ENCODE results near the gene FUBP3. TPM values are rescaled to one million over a fixed set of nuclear protein-coding genes. Genes with fewer than 3 reads are reported as not detected.

FUBP3 gene
- total RNA-seq, 1 experiment from 2014 or later = 73.7 TPM

GRCh38 chr9:130624154-130624553 is 44.8 kb downstream of the FUBP3 start:
- ChIA-PET POLR2A (no interaction called here), CTCF (no interaction called here), RAD21 (ENCODE audit: low non-redundant PET in 1 of 2, low total read pairs in 2 of 2, uncharacterized antibody in 2 of 2, unreplicated experiment in 2 of 2) (no interaction called here)
- TF ChIP-seq RAD21 (IDR thresholded peaks at IDR 0.05; ENCODE audit: low read depth) = 0 out of 2 replicates have a peak, but pooled peaks have one; percentile 6
- no peak for TF ChIP-seq SIN3A (IDR thresholded peaks at IDR 0.05; ENCODE audit: low read depth)
- no peak for TF ChIP-seq MAX (IDR thresholded peaks at IDR 0.05)
- no peak for TF ChIP-seq SRF (IDR thresholded peaks at IDR 0.05; ENCODE audit: low read depth)
- no peak for TF ChIP-seq POLR2A (IDR thresholded peaks at IDR 0.05; ENCODE audit: borderline replicate concordance, extremely low read depth, insufficient read depth, insufficient read length)
- H2AFZ ChIP-seq (ENCODE audit: low read depth, low read length, poor library complexity, severe bottlenecking) = no peak overlapping the region
- H3K36me3 ChIP-seq (ENCODE audit: control insufficient read depth in 1 of 2, insufficient read depth in 2 of 2, low read length in 2 of 2) = peaks cover 56 to 61% of the 10 kb centered on the region in 2 experiments
- ATAC-seq = peak; percentile 55; the same call in 1 of the 2 replicates
- H4K20me1 ChIP-seq (ENCODE audit: insufficient read depth) = no peaks in the 10 kb centered on the region
- no peak overlapping the region for H3K27ac ChIP-seq (ENCODE audit: low read depth, low read length)
- peaks cover 7% of the 10 kb centered on the region; the same call in 1 of the 2 replicates for H3K79me2 ChIP-seq (ENCODE audit: insufficient read depth, low read length)
- H3K4me1 ChIP-seq (ENCODE audit: control insufficient read depth in 1 of 2, insufficient read depth in 2 of 2, low read length in 2 of 2) = no peaks in the 10 kb centered on the region
- no peaks in the 10 kb centered on the region for H3K9me3 ChIP-seq (ENCODE audit: control insufficient read depth in 1 of 2, insufficient read depth in 1 of 2, low read depth in 1 of 2, low read length in 2 of 2)
- no peaks in the 10 kb centered on the region for H3K27me3 ChIP-seq (ENCODE audit: insufficient read depth, low read length)
- no TSS peak for BruUV-seq (replicated peaks)
- no peak for DNase-seq (ENCODE audit: low read depth, low spot score)
- intact Hi-C loops (cut with micrococcal nuclease) = no loop called here
- no peak overlapping the region for H3K9ac ChIP-seq (ENCODE audit: low read length)
- no peak overlapping the region for H3K4me3 ChIP-seq (replicated peaks in 1 of 2; ENCODE audit: low read depth in 1 of 2, low read length in 2 of 2)
- H3K4me2 ChIP-seq (ENCODE audit: low read length) = no peak overlapping the region
- H3K9me2 ChIP-seq (ENCODE audit: insufficient read depth) = no peaks in the 10 kb centered on the region

- no peak overlapping the region for H3K9ac ChIP-seq (ENCODE audit: low read length)
- TF ChIP-seq POLR2A (IDR thresholded peaks at IDR 0.05; ENCODE audit: borderline replicate concordance, extremely low read depth, insufficient read depth, insufficient read length) (no peak), FOSL1 (IDR thresholded peaks at IDR 0.05; ENCODE audit: low read depth) (no peak), TCF7L2 (IDR thresholded peaks at IDR 0.05; ENCODE audit: borderline replicate concordance, extremely low read depth, insufficient read depth, insufficient read length) (no peak), CEBPB (IDR thresholded peaks at IDR 0.05; ENCODE audit: low read depth) (no peak), CBX3 (IDR thresholded peaks at IDR 0.05; ENCODE audit: low read depth) (no peak), SIN3A (IDR thresholded peaks at IDR 0.05; ENCODE audit: low read depth) (no peak), YY1 (IDR thresholded peaks at IDR 0.05; ENCODE audit: extremely low read depth, insufficient replicate concordance, low read depth, low read length) (no peak), ELF1 (IDR thresholded peaks at IDR 0.05; ENCODE audit: borderline replicate concordance, low read depth) (no peak), POLR2AphosphoS5 (IDR thresholded peaks at IDR 0.05; ENCODE audit: low read depth, low read length) (no peak), ZBTB33 (IDR thresholded peaks at IDR 0.05; ENCODE audit: extremely low read depth, insufficient replicate concordance, low read length) (no peak), MAX (IDR thresholded peaks at IDR 0.05) (no peak), SP1 (IDR thresholded peaks at IDR 0.05; ENCODE audit: low read depth) (no peak)
- RAD21 ChIA-PET (ENCODE audit: low non-redundant PET in 1 of 2, low total read pairs in 2 of 2, uncharacterized antibody in 2 of 2, unreplicated experiment in 2 of 2) = no interaction called here
- BruUV-seq (replicated peaks) = no TSS peak
- H3K9me2 ChIP-seq (ENCODE audit: insufficient read depth) = no peaks in the 10 kb centered on the region
- no peak overlapping the region for H3K27ac ChIP-seq (ENCODE audit: low read depth, low read length)
- POLR2A ChIA-PET = no interaction called here
- no peaks in the 10 kb centered on the region for H3K9me3 ChIP-seq (ENCODE audit: control insufficient read depth in 1 of 2, insufficient read depth in 1 of 2, low read depth in 1 of 2, low read length in 2 of 2)
- no peaks in the 10 kb centered on the region for H3K27me3 ChIP-seq (ENCODE audit: insufficient read depth, low read length)
- no peak overlapping the region for H3K4me3 ChIP-seq (replicated peaks in 1 of 2; ENCODE audit: low read depth in 1 of 2, low read length in 2 of 2)
- H4K20me1 ChIP-seq (ENCODE audit: insufficient read depth) = no peaks in the 10 kb centered on the region
- intact Hi-C loops (cut with micrococcal nuclease) = loop anchor here (5.0 kb wide), 1 partner anchor 144 kb away; no protein-coding TSS in a partner anchor
- no peak for DNase-seq (ENCODE audit: low read depth, low spot score)
- peaks cover 40 to 45% of the 10 kb centered on the region in 2 experiments; a peak in 3 of 4 replicates for H3K36me3 ChIP-seq (ENCODE audit: control insufficient read depth in 1 of 2, insufficient read depth in 2 of 2, low read length in 2 of 2)
- no peak overlapping the region for H2AFZ ChIP-seq (ENCODE audit: low read depth, low read length, poor library complexity, severe bottlenecking)
- CTCF ChIA-PET = no interaction called here
- H3K4me1 ChIP-seq (ENCODE audit: control insufficient read depth in 1 of 2, insufficient read depth in 2 of 2, low read length in 2 of 2) = no peaks in the 10 kb centered on the region
- peaks cover 4% of the 10 kb centered on the region; the same call in 1 of the 2 replicates for H3K79me2 ChIP-seq (ENCODE audit: insufficient read depth, low read length)
- ATAC-seq = peak; percentile 75
- H3K4me2 ChIP-seq (ENCODE audit: low read length) = no peak overlapping the region
These were observed 47.0 kb downstream of the FUBP3 start for GRCh38 chr9:130626249-130626996.

Measured in HCT116 (cell line).